GM23338 (cell line): ENCODE data around the gene SPDL1. TPM values are rescaled to one million over a fixed set of nuclear protein-coding genes. Genes with fewer than 3 reads are reported as not detected.

Experiments used
- ATAC-seq: fragments of 200-7000 bp; cut with Tn5 transposase; 3 replicates; pipeline ENCODE4 v1.9.1; 2020
- DNase-seq: peaks from one replicate; pipeline ENCODE4 v3.0.0-alpha.2; 2015; ENCODE audit warnings: low spot score
- H2AFZ ChIP-seq: fragments of 200-600 bp; sonication (generic); 2 replicates; pipeline ENCODE4 v1.8.0; 2016; ENCODE audit warnings: antibody characterized with exemption, mild to moderate bottlenecking, moderate library complexity
- H3F3A ChIP-seq: fragments of 200-600 bp; sonication (generic); replicated peaks from 2 replicates; pipeline ENCODE4 v1.8.0; 2017; ENCODE audit warnings: antibody characterized with exemption, mixed run types, low read depth
- H3K27ac ChIP-seq: fragments of 200-600 bp; sonication (generic); 2 replicates; pipeline ENCODE4 v1.6.1; 2016; ENCODE audit warnings: low read depth
- H3K27me3 ChIP-seq: fragments of 200-600 bp; sonication (generic); 2 replicates; pipeline ENCODE4 v1.8.0; 2016; ENCODE audit warnings: mild to moderate bottlenecking, mixed run types, moderate library complexity; ENCODE audit not compliant: insufficient read depth
- H3K36me3 ChIP-seq: fragments of 200-600 bp; sonication (generic); 2 replicates; pipeline ENCODE4 v1.8.0; 2016; ENCODE audit warnings: mild to moderate bottlenecking; ENCODE audit not compliant: insufficient read depth
- H3K4me1 ChIP-seq: fragments of 200-600 bp; sonication (generic); 2 replicates; pipeline ENCODE4 v1.8.0; 2016; ENCODE audit warnings: mild to moderate bottlenecking, moderate library complexity; ENCODE audit not compliant: insufficient read depth
- H3K4me2 ChIP-seq: fragments of 200-600 bp; sonication (generic); 2 replicates; pipeline ENCODE4 v1.7.1; 2017; ENCODE audit warnings: mixed run types
- H3K4me3 ChIP-seq: fragments of 200-600 bp; sonication (generic); 2 replicates; pipeline ENCODE4 v1.6.1; 2016; ENCODE audit warnings: mixed run types
- H3K79me2 ChIP-seq: fragments of 200-600 bp; sonication (generic); replicated peaks from 2 replicates; pipeline ENCODE4 v1.8.0; 2017; ENCODE audit warnings: mild to moderate bottlenecking; ENCODE audit not compliant: insufficient read depth
- H3K9me2 ChIP-seq: fragments of 200-600 bp; sonication (generic); 2 replicates; pipeline ENCODE4 v1.8.0; 2017; ENCODE audit not compliant: insufficient read depth
- H4K20me1 ChIP-seq: fragments of 200-600 bp; sonication (generic); replicated peaks from 2 replicates; pipeline ENCODE4 v1.8.0; 2017; ENCODE audit warnings: mild to moderate bottlenecking; ENCODE audit not compliant: insufficient read depth
- H3K27ac Mint-ChIP-seq: 2 replicates; pipeline ENCODE4 v1.8.0; 2020; ENCODE audit warnings: inconsistent platforms, mild to moderate bottlenecking, moderate library complexity, mixed read lengths
- H3K27me3 Mint-ChIP-seq: 3 replicates; pipeline ENCODE4 v1.8.0; 2022; ENCODE audit warnings: low read depth, mild to moderate bottlenecking, moderate library complexity, mixed read lengths, inconsistent platforms; ENCODE audit not compliant: insufficient read depth, poor library complexity
- H3K36me3 Mint-ChIP-seq: 3 replicates; pipeline ENCODE4 v1.8.0; 2021; ENCODE audit warnings: low read depth, mild to moderate bottlenecking, inconsistent platforms, moderate library complexity, mixed read lengths
- H3K4me1 Mint-ChIP-seq: 3 replicates; pipeline ENCODE4 v1.8.0; 2020; ENCODE audit warnings: mild to moderate bottlenecking, inconsistent platforms, mixed read lengths
- H3K4me3 Mint-ChIP-seq: 3 replicates; pipeline ENCODE4 v1.8.0; 2021; ENCODE audit warnings: moderate library complexity, mild to moderate bottlenecking, inconsistent platforms, mixed read lengths
- H3K9me3 Mint-ChIP-seq: 3 replicates; pipeline ENCODE4 v1.8.0; 2020; ENCODE audit warnings: moderate library complexity, mild to moderate bottlenecking, inconsistent platforms, mixed read lengths
- EZH2 ChIP-seq: fragments of 200-600 bp; sonication (generic); IDR thresholded peaks from one replicate; pipeline ENCODE4 v1.8.0; 2017; ENCODE audit warnings: antibody characterized with exemption, mild to moderate bottlenecking, low read depth; ENCODE audit not compliant: unreplicated experiment
- EZH2phosphoT487 ChIP-seq: fragments of 200-600 bp; sonication (generic); IDR thresholded peaks from one replicate; pipeline ENCODE4 v1.8.1; 2018; ENCODE audit warnings: antibody characterized with exemption; ENCODE audit not compliant: unreplicated experiment
- JUNB ChIP-seq: IDR thresholded peaks from one replicate; pipeline ENCODE4 v1.6.1; 2016; ENCODE audit warnings: antibody characterized with exemption; ENCODE audit not compliant: unreplicated experiment
- NANOG ChIP-seq: IDR thresholded peaks from 2 replicates; pipeline ENCODE4 v1.6.1; 2016; ENCODE audit warnings: antibody characterized with exemption, borderline replicate concordance
- STAT1 ChIP-seq: IDR thresholded peaks from one replicate; pipeline ENCODE4 v1.6.1; 2016; ENCODE audit warnings: antibody characterized with exemption; ENCODE audit not compliant: unreplicated experiment
- ZNF114 ChIP-seq: fragments of 250-450 bp; sonication (Bioruptor Pico); IDR thresholded peaks from 2 replicates; pipeline ENCODE4 v1.5.0; 2020; ENCODE audit warnings: mild to moderate bottlenecking, moderate library complexity
- ZNF331 ChIP-seq: fragments of 250-450 bp; sonication (Bioruptor Pico); IDR thresholded peaks from 2 replicates; pipeline ENCODE4 v1.5.0; 2020; ENCODE audit warnings: low read depth, mild to moderate bottlenecking, moderate library complexity
- polyA plus RNA-seq: library from polyadenylated mRNA; unstranded; fragments of >200 nt; fragmentation: Nextera tagmentation; extraction: Ambion mirVana; gene quantifications from 2 replicates; pipeline ENCODE4 v1.2.1, GENCODE V29; 2016
- total RNA-seq: library from RNA; depleted of rRNA; stranded (reverse); fragments of >200 nt; shearing (Covaris generic); gene quantifications from 2 replicates; pipeline ENCODE4 v1.2.3, GENCODE V29; 2014
- TF ChIP-seq, protein P1 (sequence below): fragments of 250-450 bp; sonication (Bioruptor Pico); IDR thresholded peaks from 2 replicates; pipeline ENCODE4 v1.5.0; 2020; ENCODE audit warnings: mild to moderate bottlenecking, moderate library complexity
- TF ChIP-seq, protein P2 (sequence below), 2 experiments: fragments of 200-600 bp in 1 of 2; sonication (generic) in 1 of 2; conservative IDR thresholded peaks; 2 replicates each; pipeline versions ENCODE4 v1.5.1 to v1.6.1; 2016 to 2017; ENCODE audit warnings: antibody characterized with exemption in 2 of 2, low read depth in 2 of 2, mild to moderate bottlenecking in 2 of 2, moderate library complexity in 1 of 2

Gene SPDL1
- total and polyA plus RNA-seq, 2 experiments from 2014 or later: 76.9 to 79.6 TPM

DNA sequence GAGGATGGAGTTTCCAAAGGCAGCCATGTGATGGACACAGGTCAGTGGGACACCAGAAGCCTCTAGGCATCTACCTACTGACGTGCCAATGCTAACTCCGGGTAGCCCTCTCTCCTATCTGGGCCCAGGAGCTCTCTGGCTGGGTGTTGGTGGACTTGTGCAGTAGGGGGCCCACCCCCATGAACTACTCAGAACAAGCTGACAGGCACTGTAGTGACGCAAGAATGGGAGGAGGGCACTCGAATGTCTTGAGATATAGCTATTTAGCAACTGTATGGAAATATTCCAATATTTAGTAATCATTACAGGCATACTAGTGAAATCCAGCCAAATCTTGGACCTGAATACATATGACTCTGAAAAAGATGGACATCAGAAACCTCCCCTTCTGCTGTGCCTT, 47.8 kb downstream of the SPDL1 start (continued):
- TF ChIP-seq, protein P1, sequence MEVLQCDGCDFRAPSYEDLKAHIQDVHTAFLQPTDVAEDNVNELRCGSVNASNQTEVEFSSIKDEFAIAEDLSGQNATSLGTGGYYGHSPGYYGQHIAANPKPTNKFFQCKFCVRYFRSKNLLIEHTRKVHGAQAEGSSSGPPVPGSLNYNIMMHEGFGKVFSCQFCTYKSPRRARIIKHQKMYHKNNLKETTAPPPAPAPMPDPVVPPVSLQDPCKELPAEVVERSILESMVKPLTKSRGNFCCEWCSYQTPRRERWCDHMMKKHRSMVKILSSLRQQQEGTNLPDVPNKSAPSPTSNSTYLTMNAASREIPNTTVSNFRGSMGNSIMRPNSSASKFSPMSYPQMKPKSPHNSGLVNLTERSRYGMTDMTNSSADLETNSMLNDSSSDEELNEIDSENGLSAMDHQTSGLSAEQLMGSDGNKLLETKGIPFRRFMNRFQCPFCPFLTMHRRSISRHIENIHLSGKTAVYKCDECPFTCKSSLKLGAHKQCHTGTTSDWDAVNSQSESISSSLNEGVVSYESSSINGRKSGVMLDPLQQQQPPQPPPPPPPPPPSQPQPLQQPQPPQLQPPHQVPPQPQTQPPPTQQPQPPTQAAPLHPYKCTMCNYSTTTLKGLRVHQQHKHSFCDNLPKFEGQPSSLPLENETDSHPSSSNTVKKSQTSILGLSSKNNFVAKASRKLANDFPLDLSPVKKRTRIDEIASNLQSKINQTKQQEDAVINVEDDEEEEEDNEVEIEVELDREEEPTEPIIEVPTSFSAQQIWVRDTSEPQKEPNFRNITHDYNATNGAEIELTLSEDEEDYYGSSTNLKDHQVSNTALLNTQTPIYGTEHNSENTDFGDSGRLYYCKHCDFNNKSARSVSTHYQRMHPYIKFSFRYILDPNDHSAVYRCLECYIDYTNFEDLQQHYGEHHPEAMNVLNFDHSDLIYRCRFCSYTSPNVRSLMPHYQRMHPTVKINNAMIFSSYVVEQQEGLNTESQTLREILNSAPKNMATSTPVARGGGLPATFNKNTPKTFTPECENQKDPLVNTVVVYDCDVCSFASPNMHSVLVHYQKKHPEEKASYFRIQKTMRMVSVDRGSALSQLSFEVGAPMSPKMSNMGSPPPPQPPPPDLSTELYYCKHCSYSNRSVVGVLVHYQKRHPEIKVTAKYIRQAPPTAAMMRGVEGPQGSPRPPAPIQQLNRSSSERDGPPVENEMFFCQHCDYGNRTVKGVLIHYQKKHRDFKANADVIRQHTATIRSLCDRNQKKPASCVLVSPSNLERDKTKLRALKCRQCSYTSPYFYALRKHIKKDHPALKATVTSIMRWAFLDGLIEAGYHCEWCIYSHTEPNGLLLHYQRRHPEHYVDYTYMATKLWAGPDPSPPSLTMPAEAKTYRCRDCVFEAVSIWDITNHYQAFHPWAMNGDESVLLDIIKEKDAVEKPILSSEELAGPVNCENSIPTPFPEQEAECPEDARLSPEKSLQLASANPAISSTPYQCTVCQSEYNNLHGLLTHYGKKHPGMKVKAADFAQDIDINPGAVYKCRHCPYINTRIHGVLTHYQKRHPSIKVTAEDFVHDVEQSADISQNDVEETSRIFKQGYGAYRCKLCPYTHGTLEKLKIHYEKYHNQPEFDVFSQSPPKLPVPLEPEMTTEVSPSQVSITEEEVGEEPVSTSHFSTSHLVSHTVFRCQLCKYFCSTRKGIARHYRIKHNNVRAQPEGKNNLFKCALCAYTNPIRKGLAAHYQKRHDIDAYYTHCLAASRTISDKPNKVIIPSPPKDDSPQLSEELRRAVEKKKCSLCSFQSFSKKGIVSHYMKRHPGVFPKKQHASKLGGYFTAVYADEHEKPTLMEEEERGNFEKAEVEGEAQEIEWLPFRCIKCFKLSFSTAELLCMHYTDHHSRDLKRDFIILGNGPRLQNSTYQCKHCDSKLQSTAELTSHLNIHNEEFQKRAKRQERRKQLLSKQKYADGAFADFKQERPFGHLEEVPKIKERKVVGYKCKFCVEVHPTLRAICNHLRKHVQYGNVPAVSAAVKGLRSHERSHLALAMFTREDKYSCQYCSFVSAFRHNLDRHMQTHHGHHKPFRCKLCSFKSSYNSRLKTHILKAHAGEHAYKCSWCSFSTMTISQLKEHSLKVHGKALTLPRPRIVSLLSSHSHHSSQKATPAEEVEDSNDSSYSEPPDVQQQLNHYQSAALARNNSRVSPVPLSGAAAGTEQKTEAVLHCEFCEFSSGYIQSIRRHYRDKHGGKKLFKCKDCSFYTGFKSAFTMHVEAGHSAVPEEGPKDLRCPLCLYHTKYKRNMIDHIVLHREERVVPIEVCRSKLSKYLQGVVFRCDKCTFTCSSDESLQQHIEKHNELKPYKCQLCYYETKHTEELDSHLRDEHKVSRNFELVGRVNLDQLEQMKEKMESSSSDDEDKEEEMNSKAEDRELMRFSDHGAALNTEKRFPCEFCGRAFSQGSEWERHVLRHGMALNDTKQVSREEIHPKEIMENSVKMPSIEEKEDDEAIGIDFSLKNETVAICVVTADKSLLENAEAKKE (CRISPR knock-in tag): no peak
- TF ChIP-seq EZH2 (no peak), ZNF114 (CRISPR knock-in tag) (no peak), EZH2phosphoT487 (no peak), STAT1 (no peak)

DNA sequence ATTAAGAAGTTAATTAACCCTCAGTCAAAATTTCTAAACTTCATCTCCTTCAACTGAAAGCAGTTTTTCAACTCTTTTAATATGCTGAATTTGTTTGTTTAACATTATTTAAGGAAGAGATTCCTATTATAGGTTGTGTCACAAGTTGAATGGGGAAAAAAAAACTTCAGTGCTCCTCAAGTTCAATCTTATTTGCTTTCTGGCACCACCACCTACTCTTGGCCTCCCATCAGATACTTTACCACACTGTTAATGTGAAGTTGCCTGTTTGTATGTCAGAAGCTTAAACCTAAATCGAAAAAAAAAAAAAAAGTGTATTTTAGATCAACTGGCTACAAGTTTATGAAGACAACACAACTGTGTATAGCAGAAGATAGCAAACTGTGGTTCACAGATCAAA, 49.4 kb downstream of the SPDL1 start:
- H3K27me3 ChIP-seq: peaks cover 16% of the 10 kb centered on the region
- no peak for TF ChIP-seq EZH2phosphoT487
- TF ChIP-seq, protein P2, sequence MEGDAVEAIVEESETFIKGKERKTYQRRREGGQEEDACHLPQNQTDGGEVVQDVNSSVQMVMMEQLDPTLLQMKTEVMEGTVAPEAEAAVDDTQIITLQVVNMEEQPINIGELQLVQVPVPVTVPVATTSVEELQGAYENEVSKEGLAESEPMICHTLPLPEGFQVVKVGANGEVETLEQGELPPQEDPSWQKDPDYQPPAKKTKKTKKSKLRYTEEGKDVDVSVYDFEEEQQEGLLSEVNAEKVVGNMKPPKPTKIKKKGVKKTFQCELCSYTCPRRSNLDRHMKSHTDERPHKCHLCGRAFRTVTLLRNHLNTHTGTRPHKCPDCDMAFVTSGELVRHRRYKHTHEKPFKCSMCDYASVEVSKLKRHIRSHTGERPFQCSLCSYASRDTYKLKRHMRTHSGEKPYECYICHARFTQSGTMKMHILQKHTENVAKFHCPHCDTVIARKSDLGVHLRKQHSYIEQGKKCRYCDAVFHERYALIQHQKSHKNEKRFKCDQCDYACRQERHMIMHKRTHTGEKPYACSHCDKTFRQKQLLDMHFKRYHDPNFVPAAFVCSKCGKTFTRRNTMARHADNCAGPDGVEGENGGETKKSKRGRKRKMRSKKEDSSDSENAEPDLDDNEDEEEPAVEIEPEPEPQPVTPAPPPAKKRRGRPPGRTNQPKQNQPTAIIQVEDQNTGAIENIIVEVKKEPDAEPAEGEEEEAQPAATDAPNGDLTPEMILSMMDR (conservative IDR thresholded peaks at IDR 0.05; ENCODE audit: low read depth in 2 of 2): no peak
- TF ChIP-seq JUNB: no peak
- TF ChIP-seq ZNF331 (CRISPR knock-in tag): no peak
- no peak for TF ChIP-seq EZH2
- no peak for TF ChIP-seq NANOG
- TF ChIP-seq STAT1: no peak

More for the DNA sequence above, 49.4 kb downstream of the SPDL1 start:
- no peak for ATAC-seq
- Histone ChIP-seq H3K79me2 (no peaks in the 10 kb centered on the region), H3K36me3 (no peaks in the 10 kb centered on the region), H3K4me3 (no peak overlapping the region), H3K4me2 (no peak overlapping the region), H3K9me2 (no peaks in the 10 kb centered on the region), H4K20me1 (no peaks in the 10 kb centered on the region), H3K4me1 (no peaks in the 10 kb centered on the region; the same call in 1 of the 2 replicates), H2AFZ (no peak overlapping the region), H3F3A (no peaks in the 10 kb centered on the region), H3K27ac (no peak overlapping the region)
- Mint-ChIP-seq H3K27me3 (peaks cover 14% of the 10 kb centered on the region), H3K4me3 (no peak overlapping the region), H3K27ac (no peak overlapping the region), H3K9me3 (peaks cover 6% of the 10 kb centered on the region; the same call in 2 of the 3 replicates), H3K4me1 (peaks cover 3% of the 10 kb centered on the region; the same call in 1 of the 3 replicates), H3K36me3 (no peaks in the 10 kb centered on the region; the same call in 2 of the 3 replicates)
- DNase-seq: no peak
